Measurements from ENCODE around the gene HBZ.
"Not testable (repeated sequence)": the region's sequence is repeated elsewhere in the genome, so short reads cannot be mapped to it uniquely, and the experiment has no call there.

The HBZ gene

DNA sequence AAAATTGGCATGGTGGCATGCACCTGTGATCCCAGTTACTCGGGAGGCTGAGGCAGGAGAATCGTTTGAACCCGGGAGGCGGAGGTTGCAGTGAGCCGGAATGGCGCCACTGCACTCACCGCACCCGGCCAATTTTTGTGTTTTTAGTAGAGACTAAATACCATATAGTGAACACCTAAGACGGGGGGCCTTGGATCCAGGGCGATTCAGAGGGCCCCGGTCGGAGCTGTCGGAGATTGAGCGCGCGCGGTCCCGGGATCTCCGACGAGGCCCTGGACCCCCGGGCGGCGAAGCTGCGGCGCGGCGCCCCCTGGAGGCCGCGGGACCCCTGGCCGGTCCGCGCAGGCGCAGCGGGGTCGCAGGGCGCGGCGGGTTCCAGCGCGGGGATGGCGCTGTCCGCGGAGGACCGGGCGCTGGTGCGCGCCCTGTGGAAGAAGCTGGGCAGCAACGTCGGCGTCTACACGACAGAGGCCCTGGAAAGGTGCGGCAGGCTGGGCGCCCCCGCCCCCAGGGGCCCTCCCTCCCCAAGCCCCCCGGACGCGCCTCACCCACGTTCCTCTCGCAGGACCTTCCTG lies 27.7 kb downstream of the HBZ start, which contains the start of gene HBQ1:
TSS of gene HBQ1 (plus strand) at position 359 of the 575 bp plus-strand sequence. CDS start at position 387, 28 bp downstream.
- peak; percentile 75 to 89 for DNase-seq

DNA sequence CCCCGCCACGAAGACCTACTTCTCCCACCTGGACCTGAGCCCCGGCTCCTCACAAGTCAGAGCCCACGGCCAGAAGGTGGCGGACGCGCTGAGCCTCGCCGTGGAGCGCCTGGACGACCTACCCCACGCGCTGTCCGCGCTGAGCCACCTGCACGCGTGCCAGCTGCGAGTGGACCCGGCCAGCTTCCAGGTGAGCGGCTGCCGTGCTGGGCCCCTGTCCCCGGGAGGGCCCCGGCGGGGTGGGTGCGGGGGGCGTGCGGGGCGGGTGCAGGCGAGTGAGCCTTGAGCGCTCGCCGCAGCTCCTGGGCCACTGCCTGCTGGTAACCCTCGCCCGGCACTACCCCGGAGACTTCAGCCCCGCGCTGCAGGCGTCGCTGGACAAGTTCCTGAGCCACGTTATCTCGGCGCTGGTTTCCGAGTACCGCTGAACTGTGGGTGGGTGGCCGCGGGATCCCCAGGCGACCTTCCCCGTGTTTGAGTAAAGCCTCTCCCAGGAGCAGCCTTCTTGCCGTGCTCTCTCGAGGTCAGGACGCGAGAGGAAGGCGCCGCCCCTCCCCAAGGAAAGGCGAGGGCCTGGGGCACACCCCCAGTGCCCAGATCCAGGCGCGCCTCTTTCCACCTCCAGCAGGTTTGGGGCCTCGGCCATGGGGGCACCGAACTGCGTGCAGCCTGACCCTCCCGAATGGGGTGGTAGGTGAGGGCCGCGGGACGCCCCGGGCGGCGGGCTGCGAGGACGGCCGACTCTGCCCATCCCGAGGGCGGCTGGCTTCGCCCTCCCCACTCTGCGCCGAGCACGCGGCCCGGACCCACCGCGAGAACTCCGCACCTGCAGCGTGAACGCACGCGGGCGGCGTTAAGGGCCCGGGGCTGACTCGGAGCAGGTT lies 28.5 kb downstream of the HBZ start:
- peak; percentile 88 to 91 for DNase-seq

DNA sequence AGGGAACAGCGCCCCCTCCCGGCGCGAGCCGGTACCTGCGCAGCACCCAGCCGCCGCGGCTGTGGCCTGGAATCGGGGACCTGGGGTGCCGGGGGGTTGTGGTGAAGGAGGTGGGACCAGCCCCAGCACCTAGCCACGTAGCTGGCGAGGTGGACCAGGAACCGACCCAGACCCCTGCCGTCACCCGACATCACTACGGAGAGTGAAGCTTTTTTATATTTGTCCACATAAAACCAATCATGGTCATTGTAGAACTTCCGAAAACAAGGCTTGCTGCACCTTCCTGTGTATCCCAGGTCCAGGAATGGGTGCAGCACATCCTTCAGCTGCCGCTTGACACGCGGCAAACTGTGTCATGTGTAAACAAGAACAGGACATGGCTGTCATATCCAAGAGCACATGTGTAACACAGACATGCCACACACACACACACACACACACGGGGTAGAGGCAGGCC lies 29.1 kb downstream of the HBZ start:
- no peak for DNase-seq

DNA sequence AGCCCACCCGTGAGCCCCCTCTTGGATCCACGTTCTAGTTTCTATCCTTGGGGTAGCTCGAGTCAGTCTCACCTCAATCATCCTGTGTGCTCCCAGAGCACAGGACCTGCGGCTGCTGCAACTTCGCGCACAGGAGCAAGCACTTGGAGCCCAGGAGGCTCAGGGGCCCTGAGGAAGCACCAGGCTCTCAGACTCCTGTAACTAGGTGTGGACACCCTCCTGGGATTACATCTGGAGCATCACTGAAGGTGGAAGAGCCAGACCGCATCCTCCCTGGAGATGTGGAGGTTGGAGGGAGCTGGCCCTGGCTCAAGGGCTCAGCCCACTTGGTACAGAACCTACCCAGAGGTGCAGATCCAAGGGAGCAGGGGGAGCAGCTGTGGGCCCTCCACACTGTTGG lies 30.6 kb downstream of the HBZ start:
- DNase-seq, result no peak

DNA sequence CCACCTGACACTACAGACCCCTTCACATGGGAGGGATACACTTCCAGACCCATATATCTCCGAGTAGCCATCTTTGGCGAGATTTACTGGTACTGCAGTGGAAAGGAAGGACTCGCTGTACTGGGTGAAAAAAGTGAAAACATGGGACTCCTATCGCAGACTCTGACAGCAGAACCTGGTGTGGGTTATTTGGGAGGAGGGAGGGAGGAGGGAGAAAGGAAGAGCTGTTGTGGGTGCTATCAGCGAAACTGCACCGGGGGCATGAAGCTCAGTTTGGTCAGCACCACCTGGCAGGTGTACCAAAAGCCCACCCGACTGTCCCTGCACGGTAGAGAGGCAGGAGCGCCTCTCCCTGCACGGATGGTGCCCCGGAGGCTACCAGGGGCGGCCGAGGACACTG lies 32.8 kb downstream of the HBZ start:
- DNase-seq, result no peak

DNA sequence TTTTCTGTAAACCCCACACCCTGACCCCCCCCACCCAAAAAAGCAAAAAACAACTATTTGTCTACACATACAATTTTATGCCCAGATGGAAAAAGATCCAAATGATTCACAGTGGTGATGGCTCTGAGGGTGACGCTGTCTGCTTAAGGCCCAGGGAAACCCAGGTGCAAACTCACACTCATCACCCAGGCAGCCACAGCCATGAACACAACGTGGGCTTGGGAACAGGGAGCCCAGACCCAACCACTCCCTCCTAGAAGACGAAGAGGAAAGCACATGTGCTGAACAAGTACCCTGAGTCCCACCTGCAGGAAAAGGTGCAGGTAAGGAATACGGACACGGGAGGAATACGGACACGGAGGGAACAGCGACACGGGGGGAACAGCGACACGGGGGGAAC lies 33.2 kb downstream of the HBZ start:
- DNase-seq, result no peak

DNA sequence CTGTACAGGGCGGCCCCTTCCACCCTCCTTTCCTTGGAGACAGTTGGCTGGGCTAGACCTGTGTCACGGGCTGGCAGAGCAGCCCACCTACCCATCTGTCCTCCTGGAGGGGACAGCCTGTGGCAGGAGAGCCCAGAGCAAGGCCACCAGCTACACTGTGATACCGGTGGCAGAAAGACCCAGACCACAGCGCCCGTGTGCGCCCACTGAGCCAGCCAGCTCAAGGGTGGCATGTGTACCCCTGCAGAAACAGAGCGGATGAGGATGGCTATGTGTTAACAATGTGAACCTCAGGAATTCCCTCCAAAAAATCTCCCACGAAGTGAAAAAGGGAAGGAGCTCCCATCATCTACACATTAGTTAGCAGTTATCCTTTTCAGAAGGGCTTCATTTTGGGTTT lies 34.9 kb downstream of the HBZ start:
- no peak for DNase-seq

DNA sequence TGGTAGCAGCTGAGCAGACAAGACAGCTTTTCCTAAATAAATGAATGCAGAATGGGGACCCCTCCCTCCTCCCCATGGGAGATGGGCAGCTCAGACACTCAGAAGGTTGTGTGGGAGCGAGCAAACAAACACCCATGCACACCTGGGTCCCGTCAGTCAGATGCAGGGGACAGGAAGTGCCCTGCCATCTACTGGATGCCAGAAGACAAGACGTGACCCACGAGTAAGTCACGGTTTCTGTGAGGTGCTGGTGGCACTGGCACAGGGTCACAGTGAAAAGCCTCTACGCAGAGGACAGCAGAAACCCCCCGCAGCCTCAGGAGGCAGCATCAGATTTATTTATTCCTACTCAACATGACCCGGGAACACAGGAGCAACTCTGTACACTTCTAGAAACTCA lies 36.2 kb downstream of the HBZ start:
- DNase-seq, result no peak

DNA sequence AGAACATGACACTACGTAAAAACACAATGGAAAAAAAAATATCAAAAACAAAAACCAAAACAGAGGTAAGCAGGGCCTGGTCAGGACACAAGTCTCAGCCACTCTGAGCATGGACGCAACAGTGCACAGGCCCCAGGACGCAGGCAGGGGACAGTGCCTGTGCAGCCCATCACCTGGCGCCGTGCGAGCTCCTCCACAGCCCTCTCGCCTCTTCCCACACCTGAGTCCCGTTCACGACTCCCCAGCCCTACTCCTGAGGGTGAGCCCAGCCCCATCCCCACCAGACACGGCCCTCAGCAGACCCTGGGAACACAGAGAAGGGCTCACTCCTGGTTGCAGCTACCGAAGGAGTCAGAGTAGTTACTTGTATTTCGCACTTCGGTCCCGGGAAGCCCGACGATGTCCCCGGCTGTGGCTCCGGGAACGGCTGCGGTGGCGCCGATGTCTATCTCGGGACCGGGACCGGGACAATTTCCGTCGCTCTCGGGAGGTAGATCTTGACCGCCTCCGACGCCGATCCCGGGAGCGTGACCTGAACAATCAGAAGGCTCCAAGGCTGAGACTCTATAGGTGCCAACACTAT lies 37.3 kb downstream of the HBZ start:
- no peak for DNase-seq

DNA sequence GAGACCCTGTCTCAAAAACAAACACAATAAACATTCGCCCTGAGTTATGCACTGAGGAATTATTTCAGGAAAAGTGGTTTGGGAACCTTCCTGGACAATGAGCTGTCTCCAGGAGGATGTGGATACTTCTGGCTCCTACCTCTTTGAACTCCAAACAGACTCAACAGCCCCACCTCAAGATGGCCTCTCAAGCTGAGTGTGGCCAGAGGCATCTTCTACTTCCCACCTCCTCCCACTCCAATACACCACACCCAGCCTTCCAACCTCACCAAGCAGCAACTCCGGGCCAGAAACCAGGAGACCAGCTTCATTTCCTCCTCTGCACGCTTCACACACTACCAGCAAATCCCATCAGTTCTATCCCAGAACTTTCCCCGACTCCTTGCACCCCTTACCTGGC lies 39.4 kb downstream of the HBZ start:
- DNase-seq, result no peak

DNA sequence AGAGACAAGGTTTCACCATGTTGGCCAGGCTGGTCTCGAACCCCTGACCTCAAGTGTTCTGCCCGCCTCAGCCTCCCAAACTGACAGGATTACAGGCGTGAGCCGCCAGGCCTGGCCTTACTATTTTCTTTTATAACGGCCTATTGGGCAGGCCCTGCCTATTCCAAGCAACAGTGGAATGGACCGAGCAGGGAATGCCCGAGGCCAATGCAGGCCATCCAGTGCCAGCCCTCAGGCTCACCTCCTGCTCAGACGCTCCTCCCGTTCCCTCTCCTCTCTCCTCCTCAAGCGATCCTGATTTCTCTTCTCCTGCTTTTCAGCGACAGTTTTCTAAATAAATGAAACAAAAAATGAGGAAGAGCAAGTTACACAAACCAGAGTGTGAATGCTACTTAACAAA lies 40.2 kb downstream of the HBZ start:
- no peak for DNase-seq

DNA sequence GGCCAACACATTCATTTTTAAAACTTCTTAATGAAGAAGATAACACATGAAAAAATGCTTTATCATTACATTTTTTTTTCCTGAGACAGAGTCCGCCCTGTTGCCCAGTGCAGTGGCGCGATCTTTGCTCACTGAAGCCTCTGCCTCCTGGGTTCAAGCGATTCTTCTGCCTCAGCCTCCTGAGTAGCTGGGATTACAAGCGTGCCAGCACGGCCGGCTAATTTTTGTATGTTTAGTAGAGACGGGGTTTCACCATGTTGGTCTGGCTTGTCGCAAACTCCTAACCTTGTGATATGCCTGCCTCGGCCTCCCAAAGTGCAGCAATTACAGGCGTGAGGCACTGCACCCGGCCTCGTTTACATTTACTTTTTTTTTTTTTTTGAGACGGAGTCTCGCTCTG lies 41.0 kb downstream of the HBZ start:
- no peak for DNase-seq

DNA sequence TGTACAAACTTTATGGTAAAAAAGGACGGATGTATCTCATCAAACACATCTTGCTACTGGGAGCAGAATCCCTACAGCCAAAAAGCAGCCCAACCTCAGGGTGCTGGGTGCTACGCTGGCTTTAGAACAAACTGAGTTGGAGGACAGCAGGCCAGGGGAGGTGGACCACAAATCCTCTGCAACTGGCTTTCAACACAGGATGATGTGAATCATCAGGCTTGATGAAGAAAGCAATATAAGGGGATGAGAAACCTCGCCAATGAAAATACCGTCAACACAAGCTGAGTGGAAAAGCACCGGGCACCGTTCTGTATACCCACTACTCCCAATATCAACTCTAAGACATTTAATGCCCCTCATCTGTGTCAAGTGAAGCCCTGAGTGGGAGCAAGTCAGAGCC lies 42.1 kb downstream of the HBZ start:
- DNase-seq, result no peak

DNA sequence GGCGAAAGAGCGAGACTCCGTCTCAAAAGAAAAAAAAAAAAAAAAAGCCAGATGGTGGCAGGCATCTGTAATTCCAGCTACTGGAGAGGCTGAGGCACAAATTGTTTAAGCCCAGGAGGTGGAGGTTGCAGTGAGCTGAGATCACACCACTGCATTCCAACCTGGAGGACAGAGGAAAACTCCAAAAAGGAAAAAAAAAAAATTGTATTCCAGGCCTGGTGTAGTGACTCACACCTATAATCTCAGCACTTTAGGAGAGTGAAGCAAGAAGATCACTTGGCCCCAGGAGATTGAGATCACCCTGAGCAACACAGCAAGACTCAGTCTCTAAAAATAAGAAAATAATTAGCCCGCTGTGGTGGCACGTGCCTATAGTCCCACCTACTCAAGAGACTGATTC lies 47.9 kb downstream of the HBZ start:
- no peak for DNase-seq

DNA sequence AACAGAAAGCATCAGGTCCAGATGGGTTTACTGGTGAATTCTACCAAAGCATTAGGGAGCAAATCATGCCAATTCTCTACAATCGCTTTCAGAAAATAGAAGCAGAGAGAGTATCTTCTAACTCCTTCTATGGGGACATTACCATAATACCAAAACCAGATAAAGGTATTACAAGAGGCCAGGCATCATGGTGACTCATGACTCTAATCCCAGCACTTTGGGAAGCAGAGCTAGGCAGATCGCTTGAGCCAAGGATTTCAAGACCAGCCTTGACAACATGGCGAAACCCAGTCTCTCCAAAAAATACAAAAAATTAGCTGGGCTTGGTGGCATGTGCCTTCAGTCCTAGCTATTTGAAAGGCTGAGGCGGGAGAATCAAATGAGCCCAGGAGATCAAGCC lies 50.8 kb downstream of the HBZ start:
- no peak for DNase-seq

DNA sequence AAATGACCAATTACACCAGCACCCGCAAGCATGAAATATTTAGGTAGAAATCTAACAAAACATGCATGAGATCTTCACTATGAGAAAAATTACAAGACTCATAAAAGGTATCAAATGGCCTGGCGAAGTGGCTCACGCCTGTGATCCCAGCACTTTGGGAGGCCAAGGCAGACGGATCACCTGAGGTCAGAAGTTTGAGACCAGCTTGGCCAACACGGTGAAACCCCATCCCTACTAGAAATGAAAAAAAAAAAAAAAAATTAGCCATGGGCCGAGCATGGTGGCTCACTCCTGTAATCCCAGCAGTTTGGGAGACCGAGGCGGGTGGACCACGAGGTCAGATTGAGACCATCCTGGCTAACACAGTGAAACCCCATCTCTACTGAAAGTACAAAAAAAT lies 51.6 kb downstream of the HBZ start:
- not testable (repeated sequence) for DNase-seq

Data from NCI-H1930 (cell line).